GM21360 (cell line): ENCODE measurements around the gene ENTPD8.
"Not testable (repeated sequence)": the region's sequence is repeated elsewhere in the genome, so short reads cannot be mapped to it uniquely, and the experiment has no call there.

Experiments used
- ATAC-seq: cut with Tn5 transposase; IDR thresholded peaks from one replicate; pipeline ENCODE4 v1.9.1; 2021; ENCODE audit warnings: mild to moderate bottlenecking, moderate library complexity; ENCODE audit not compliant: unreplicated experiment

The ENTPD8 gene

GRCh38 chr9:137412431-137412830 lies 28.7 kb downstream of the ENTPD8 start:
- ATAC-seq: no peak

GRCh38 chr9:137411645-137412380 lies 29.3 kb downstream of the ENTPD8 start:
- no peak for ATAC-seq

GRCh38 chr9:137411260-137411644 lies 29.9 kb downstream of the ENTPD8 start:
- no peak for ATAC-seq

GRCh38 chr9:137410891-137411249 lies 30.3 kb downstream of the ENTPD8 start:
- no peak for ATAC-seq

- ATAC-seq: not testable (repeated sequence)
These were observed 30.8 kb downstream of the ENTPD8 start for GRCh38 chr9:137410236-137410890.

- ATAC-seq: no peak
These were observed 31.6 kb downstream of the ENTPD8 start for GRCh38 chr9:137409515-137409914.

GRCh38 chr9:137408651-137409405 lies 32.3 kb downstream of the ENTPD8 start:
- ATAC-seq: no peak

GRCh38 chr9:137407590-137408300 lies 33.4 kb downstream of the ENTPD8 start:
- no peak for ATAC-seq

- ATAC-seq: no peak
These were observed 34.1 kb downstream of the ENTPD8 start for GRCh38 chr9:137406876-137407589.

- ATAC-seq: no peak
These were observed 34.9 kb downstream of the ENTPD8 start for GRCh38 chr9:137406085-137406760.

- no peak for ATAC-seq
These were observed 35.5 kb downstream of the ENTPD8 start for GRCh38 chr9:137405677-137406081.

- ATAC-seq: no peak
These were observed 36.1 kb downstream of the ENTPD8 start for GRCh38 chr9:137404961-137405567.

GRCh38 chr9:137403269-137403668 lies 37.9 kb downstream of the ENTPD8 start:
- no peak for ATAC-seq

GRCh38 chr9:137402746-137403145 lies 38.4 kb downstream of the ENTPD8 start:
- ATAC-seq: no peak

- ATAC-seq: no peak
These were observed 42.3 kb downstream of the ENTPD8 start for GRCh38 chr9:137398561-137399468.

- ATAC-seq: no peak
These were observed 43.3 kb downstream of the ENTPD8 start for GRCh38 chr9:137397675-137398423.

GRCh38 chr9:137396634-137397367 lies 44.4 kb downstream of the ENTPD8 start:
- no peak for ATAC-seq
